ENCODE data around the gene BCL2L2. TPM values are rescaled to one million over a fixed set of nuclear protein-coding genes. Genes with fewer than 3 reads are reported as not detected.

Gene BCL2L2, protein sequence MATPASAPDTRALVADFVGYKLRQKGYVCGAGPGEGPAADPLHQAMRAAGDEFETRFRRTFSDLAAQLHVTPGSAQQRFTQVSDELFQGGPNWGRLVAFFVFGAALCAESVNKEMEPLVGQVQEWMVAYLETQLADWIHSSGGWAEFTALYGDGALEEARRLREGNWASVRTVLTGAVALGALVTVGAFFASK
- total RNA-seq, result 12.8 and 13.2 TPM in 2 replicates

DNA sequence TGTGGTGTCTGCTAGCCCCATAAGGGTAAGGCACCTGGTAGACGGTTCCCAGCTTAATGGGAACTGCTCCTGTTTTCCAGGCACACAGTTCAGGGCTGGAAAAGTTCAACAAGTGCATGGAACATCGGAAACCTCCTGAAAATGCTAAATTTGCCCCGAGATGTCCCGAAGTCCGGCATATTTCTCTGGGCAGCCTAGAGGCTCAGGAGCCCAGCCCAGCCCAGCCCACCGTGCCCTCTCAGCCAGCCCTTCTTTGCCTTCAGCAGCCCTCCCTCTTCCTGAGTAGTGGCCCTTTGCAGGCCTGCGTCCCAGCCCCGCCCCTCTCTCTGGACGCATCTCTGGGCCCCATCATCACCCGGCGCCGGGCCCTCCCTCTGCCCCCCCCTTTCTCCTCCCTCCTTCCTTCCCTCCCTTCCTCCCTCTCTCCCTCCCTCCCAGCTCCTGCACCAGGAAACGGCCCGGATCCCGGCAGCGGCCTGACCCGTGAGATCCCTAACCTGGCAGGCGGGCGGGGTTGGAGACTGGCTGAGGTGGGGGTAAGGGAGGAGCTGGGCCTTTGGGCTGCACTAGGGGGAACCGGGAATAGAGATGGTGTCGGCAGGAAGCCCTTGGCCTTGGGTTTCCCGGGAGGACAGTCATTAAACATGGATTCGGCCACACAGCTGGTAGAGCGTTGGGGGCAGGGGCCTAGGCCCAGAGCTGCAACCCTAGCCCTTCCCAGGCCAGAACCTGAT is at the start of gene BCL2L2:
BCL2L2 (plus strand) TSS at position 422 of the 734 bp plus-strand sequence. CDS start 935 bp downstream, outside the sequence.

DNA sequence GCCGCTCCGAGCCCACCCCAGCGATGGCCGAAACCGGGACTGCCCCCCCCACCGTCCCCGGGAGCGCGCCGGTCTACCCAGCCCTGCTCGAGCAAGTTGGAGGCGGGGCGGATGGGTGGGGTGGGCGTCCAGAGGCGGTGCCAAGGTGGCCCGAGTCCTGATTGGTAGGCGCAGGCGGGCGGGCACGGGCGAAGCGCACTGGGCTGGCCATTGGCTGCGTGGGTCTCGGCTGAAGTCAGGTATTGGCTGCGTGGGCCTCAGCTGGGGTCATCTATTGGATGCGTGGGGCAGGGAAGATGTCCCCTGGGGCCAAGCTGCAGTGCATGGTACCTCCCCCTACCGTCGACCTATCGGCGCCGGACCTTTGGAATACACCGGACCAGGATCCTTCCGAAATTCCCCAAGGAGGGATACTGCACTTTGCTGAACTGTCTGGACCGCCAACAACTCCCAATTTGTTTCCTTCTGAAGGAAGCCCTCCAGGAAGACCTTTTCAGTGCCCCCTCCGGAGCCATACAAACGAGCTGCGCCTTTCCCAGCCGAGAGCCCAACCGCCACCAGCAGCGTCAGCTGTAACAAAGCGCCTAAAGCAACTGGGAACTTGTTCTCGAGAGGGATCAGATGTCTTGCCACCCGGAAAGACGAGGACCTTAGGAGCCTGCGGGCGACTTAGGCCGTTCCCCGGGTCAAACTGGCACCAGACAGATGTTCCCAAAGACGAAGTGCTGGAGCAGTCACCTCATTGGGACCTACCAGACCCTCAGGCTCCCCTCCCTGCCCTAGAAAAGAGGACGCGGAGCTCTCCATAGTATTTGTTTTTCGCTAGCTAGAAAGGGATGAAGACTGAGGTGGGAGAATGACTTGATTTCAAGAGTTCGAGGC is 20.4 kb upstream of the BCL2L2 start, which contains the start of gene HOMEZ:
HOMEZ (minus strand) TSS at position 113 of the 882 bp plus-strand sequence. CDS start 180 bp downstream, outside the sequence.

DNA sequence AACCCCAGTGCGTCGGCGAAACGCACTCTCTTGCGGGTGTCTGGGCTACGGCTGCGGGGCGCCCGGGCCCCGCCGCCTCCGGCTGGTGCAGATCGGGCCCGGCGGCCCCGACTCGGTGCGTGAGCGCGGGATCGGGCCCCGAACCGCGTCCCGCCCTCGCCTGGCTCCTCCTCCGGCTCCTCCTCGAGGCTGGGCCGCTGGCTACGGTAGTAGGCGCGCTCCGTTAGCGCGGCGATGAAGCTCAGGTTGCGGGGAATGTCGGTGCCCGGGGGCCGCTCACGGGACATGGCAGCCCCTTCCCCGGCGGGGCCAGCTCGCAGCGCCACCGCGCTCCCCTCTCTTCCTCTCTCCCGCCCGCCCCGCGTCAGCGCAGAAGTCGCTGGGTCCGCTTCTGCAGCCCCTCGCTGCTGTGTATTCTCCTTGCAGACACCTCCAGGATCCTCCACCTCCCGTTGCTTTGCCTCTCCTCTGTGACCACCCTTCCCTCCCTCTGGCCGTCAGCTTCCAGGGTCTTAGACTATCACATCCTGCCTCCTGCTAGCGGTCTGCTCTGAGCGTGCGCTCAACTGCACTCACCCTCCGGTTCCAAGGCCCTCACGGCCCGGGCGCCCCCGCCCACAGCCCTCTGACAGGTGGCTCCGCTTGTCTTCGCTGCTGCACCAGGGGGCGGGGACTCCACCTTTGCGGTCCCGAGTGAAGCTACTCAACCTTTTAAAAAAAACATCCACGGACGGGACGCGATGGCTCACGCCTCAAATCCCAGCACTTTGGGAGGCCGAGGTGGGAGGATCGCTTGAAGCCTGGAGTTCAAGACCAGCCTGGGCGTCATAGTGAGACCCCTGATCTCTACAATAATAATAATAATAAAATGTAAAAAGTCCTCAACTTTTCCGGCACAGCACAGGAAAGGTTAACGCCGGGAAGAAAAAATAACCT is 4.1 kb upstream of the BCL2L2 start, which contains the start of gene PPP1R3E:
PPP1R3E (minus strand) TSS at position 570 of the 936 bp plus-strand sequence; CDS start at position 287, 283 bp downstream.

DNA sequence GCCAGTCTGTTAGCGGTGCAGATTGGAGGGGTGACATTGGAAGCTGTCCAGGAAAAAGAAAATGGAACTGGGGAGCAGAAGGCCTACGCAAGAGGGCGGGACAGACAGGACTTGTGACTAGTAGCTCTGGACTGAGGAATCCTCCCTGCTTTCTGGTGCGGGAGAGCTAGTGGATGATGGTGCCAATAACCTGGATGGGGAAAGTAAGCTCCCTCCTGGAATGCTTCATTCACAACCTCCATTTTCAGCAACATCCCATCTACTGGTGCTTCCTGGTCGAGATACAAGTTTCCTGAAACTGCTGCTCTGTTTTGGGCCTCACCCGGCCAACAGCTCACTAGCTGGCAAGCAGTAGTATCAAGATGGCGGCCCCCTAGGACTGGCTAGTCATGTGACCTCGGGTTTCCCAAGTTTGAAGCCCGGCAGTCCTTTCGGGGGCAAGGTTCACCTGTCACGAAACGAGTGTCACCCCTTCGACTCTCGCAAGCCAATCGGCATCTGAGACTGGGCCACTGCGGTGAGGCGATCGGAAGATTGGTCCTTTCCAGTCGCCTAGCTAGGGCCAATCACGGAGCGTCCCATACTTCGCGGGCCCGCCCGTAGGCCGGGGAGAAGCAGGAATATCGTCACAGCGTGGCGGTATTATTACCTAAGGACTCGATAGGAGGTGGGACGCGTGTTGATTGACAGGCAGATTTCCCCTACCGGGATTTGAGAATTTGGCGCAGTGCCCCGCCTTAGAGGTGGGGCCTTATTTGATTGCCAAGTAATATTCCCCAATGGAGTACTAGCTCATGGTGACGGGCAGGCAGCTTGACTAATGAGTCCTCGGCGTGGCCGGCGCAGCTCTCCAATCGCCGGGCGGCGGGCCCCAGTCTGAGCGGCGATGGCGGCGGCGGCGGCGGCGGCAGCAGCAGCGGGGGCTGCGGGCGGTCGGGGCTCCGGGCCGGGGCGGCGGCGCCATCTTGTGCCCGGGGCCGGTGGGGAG is 14.2 kb downstream of the BCL2L2 start, which contains the start of gene PABPN1:
PABPN1 (plus strand) TSS at position 874 of the 988 bp plus-strand sequence; CDS start at position 887, 13 bp downstream.

DNA sequence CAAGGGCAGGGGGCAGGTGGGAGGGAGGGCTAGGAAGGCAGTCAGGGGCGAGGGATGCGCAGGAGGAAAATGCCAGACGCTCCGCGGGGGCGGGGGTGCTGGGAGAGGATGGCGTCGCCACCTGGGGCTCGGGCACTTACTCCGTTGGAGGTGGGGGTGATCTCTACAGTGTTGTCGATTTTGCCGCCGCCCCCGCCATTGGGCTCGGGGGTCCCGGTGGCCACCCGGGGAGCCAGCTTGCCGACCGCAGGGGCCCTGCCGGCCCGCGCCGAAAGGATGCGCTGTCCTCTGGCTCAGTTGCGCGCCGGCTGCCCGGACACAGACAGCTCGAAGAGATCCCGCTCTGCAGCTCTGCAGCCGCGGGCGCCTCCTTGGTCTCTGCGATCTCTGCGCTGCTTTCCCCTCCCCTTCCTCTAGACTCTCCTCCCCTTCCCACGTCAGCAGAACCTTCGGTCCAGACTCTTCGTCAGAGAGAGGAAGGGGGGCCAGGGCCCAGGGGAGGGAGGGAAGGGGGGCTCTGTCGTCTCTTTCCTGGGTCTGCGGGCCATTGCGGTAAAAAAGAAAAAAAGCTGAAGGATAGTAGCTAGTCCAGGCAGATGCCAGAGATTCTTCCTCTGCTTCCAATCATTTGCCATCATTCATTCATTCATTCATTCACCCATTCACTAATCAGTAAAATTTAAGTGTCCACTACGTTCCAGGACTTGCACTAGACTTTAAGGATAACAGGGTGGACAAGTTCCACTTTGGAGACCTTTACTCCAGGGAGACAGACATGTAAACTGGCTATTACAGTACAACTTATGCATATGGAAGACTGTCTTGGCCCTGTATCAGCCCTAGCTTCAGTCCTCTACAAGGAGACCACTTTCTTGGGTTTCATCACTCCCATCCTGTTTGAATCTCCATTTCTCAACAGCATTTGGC is 46.1 kb downstream of the BCL2L2 start, which contains the start of gene SLC22A17:
SLC22A17 (minus strand) TSS at position 382 of the 927 bp plus-strand sequence.

Other genes with a start within 250 kb of the BCL2L2 start
- 3.3 and 6.2 TPM in 2 replicates for gene CDH24, start 249.3 kb upstream of the BCL2L2 start, total RNA-seq
- 53.8 and 73.3 TPM in 2 replicates for gene ACIN1, start 211.7 kb upstream of the BCL2L2 start, total RNA-seq
- 58.2 and 80.6 TPM in 2 replicates for gene C14orf119, start 211.3 kb upstream of the BCL2L2 start, total RNA-seq
- under 0.01 and 0.18 TPM in 2 replicates for gene CIROP, start 201.8 kb upstream of the BCL2L2 start, total RNA-seq
- gene CEBPE, start 187.6 kb upstream of the BCL2L2 start, total RNA-seq, result not detected in 2 replicates
- gene SLC7A8, start 123.2 kb upstream of the BCL2L2 start, total RNA-seq, result 1.9 and 2.3 TPM in 2 replicates
- not detected in 2 replicates for gene RNF212B, start 68.9 kb upstream of the BCL2L2 start, total RNA-seq
- gene HOMEZ, start 20.7 kb upstream of the BCL2L2 start, total RNA-seq, result 4.0 and 6.1 TPM in 2 replicates
- 1.8 and 2.6 TPM in 2 replicates for gene PPP1R3E, start 4.0 kb upstream of the BCL2L2 start, total RNA-seq
- 102 and 114 TPM in 2 replicates for gene PABPN1, start 14.6 kb downstream of the BCL2L2 start, total RNA-seq
- gene SLC22A17, start 46.1 kb downstream of the BCL2L2 start, total RNA-seq, result 19.5 and 25.0 TPM in 2 replicates
- 1.5 and 3.1 TPM in 2 replicates for gene EFS, start 58.3 kb downstream of the BCL2L2 start, total RNA-seq
- gene IL25, start 66.0 kb downstream of the BCL2L2 start, total RNA-seq, result not detected in 2 replicates
- gene CMTM5, start 70.2 kb downstream of the BCL2L2 start, total RNA-seq, result 0.14 and 0.18 TPM in 2 replicates
- not detected in 2 replicates for gene MYH6, start 101.4 kb downstream of the BCL2L2 start, total RNA-seq
- gene MYH7, start 128.8 kb downstream of the BCL2L2 start, total RNA-seq, result not detected in 2 replicates
- 45.9 and 50.8 TPM in 2 replicates for gene NGDN, start 162.9 kb downstream of the BCL2L2 start, total RNA-seq
- gene ZFHX2, start 244.9 kb downstream of the BCL2L2 start, total RNA-seq, result 0.14 and 0.28 TPM in 2 replicates
- gene THTPA, start 249.4 kb downstream of the BCL2L2 start, total RNA-seq, result 12.5 and 26.9 TPM in 2 replicates